Stimulated activated CD8-positive, alpha-beta memory T cell treated with anti-CD3 and anti-CD28 coated beads, Interleukin-7, amount 100 ng/mL, for 48 hours (primary cell): ENCODE results near the gene RCVRN.

Source experiments
- DNase-seq, 2 donors: peaks; one replicate each; pipeline ENCODE4 v3.0.0-alpha.2; 2020; ENCODE audit warnings: low read depth in 1 of 2; ENCODE audit errors: extremely low read depth in 1 of 2

Gene RCVRN

DNA sequence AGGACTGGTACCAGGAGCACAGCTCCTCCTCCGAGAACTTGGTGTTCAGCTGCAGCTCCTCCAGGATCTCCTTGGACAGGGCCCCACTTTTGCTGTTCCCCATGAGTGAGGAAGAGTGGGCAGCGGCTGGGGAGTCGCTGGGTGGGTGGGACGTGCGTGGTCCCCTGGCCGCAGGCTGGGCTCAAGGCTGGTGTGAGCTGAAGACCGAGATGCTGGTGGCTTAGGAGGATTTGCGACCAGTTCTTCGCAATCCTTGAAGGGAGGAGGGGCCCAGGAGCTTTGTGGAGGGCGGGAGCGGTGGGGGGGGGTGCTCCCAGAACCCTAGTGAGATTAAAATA, at the start of gene RCVRN:
TSS of gene RCVRN (minus strand) at position 194 of the 338 bp plus-strand sequence. CDS start at position 103, 91 bp downstream.
- no peak for DNase-seq

- no peak for DNase-seq
These were observed 48.4 kb upstream of the RCVRN start for GRCh38 chr17:9953492-9953891.

GRCh38 chr17:9951803-9952202, 46.7 kb upstream of the RCVRN start:
- DNase-seq = no peak

DNA sequence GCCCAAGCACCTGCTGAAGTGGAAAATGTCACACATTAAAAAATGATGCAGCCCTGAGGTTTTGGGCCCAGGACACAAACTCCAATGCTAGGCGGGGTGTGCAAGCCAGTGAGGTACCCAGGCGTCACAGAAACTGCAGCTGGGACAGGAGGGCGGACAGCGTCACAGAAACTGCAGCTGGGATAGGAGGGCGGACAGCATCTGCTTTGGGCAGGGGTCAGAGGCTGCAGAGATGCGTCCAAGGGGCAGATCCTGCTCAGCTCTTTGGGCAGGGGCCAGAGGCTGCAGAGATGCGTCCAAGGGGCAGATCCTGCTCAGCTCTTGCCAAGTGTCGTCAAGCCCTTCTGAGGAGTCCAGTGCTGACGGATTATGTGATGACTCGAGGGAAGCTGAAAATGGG, 43.9 kb upstream of the RCVRN start:
- DNase-seq = no peak

DNA sequence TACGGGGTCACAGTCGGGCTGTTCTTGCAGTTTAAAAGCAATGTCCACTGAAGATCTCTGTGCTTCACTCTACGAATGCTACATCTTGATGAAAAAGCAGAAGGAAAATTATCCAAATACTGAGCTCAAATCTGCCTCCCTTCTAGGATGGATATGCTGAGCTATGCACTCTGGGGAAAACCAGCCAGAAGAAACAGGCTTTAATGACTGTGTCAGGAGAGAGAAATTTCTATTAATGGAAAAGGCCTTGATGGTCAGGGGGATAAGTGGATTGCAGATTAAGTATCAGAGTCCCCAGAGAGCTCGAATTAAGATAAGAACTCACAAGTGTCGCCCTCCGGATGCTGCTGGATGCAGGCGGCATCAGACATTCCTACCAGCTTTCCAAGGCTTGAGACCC, 39.6 kb upstream of the RCVRN start:
- no peak for DNase-seq

- DNase-seq = no peak
These were observed 38.3 kb upstream of the RCVRN start for GRCh38 chr17:9943343-9943742.

- no peak for DNase-seq
These were observed 37.8 kb upstream of the RCVRN start for GRCh38 chr17:9942885-9943284.

DNA sequence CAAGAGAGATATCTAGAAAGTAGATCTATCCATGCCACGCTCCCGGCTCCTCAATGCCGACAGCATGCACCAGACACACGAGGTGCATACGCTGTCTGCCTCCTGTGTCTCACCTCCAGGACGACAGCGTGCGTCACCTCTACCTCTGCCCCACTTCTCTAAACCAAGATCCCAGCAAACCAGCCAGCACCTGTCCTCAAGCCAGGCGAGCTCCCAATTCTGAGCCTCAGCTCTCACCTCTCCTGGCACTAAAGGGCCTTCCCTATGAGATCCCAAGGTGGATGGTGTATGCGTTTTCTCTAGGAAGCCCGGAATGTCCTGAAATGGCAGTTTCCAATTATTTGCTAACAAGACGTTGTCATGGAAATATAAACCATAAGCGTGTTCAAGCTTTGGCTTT, 36.2 kb upstream of the RCVRN start:
- DNase-seq = no peak

- no peak for DNase-seq
These were observed 35.8 kb upstream of the RCVRN start for GRCh38 chr17:9940841-9941240.

GRCh38 chr17:9938764-9939163, 33.7 kb upstream of the RCVRN start:
- no peak for DNase-seq

GRCh38 chr17:9937901-9938300, 32.8 kb upstream of the RCVRN start:
- no peak for DNase-seq

GRCh38 chr17:9937241-9937761, 32.2 kb upstream of the RCVRN start:
- no peak for DNase-seq

DNA sequence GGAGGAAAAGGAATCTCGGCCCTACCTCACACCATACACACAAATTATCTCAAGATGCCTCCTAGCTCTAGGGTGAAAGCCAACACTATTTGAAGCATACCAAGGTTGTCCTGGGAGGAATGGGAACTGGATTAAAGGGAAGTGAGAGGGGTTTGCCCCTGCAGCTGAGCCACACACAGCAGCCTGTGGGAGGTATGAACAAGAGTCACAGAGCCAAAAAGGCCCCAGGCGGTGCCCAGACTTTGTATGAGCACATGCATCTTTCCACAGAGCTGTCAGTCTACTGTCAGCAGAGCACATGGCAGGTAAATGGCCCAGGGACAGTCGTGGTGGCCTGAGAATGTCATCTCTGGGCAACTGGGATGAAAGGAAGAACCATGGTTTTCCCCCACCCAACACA, 31.0 kb upstream of the RCVRN start:
- DNase-seq = no peak

- no peak for DNase-seq
These were observed 30.3 kb upstream of the RCVRN start for GRCh38 chr17:9935408-9935807.

DNA sequence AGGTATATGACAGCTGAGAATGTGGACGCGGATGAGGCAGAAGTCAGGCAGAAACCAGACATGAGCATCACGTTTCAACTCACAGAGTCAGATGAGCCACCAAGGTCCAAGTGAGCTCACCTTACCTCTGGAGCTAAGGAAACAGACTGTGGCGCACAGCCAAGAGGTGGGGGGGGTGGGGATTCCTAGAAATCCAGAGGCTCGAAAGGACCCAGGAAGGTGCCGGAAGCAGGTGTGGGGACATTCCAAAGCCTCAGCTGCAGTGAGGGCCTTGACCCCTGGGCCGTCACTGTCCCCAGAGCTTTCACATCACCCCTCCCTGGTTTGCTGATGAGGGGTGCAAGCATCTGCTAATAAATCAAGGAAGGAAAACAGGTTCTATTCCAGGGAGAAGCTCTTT, 29.3 kb upstream of the RCVRN start:
- no peak for DNase-seq

GRCh38 chr17:9932491-9932890, 27.4 kb upstream of the RCVRN start:
- no peak for DNase-seq

GRCh38 chr17:9931144-9931741, 26.2 kb upstream of the RCVRN start:
- no peak for DNase-seq

DNA sequence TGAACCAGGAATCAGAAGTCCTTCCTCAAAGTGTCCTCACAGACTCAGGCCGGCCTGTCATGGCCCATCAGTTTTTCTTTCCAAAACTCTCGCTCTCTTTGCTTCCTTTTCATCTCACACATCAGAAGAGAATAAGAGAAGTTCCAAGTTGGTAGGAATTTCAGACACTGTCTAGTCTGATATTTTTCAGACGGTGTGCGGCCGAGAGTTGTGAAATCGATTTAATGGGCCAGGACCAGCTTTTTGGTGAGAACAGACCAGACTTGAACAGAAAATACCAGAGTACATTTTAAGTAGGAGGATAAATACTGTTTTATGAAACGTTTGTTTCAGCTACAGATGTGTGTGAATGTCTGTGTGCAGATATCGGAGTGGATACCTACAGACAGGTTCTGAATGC, 24.8 kb upstream of the RCVRN start:
- no peak for DNase-seq

DNA sequence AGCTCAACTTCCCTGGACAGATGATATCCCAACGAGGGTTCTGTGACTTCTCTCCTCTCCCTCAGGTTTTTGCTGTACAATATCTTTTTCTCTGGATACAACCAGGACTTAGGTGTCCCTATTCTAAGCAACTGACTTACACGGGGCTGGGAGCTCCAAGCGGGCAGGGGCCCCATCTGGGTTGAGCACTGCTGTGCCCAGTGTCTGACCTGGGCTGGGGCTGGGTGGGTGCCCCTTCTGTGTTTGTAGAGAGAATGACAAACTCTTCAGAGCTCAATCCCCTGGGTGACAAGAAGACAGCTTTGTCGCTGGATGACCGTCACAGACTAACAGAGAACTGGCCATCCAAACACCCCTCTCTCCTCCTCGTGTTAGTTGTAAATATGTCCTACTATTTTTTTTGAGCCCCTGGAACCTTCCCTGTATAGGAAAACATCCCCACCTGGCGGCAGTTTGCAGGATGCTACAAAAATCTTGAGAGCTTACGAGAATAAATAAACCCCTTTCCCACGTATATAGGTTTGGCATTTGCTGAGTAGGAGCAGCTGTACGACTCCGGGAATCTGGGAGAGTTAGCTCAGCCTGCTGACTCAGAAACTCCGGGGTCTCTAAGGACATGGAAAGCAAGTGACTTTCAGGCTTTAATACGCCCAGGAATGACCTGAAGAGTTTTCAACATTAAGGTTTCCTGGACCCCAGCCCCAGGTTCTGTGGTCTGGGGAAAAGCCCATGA, 23.7 kb upstream of the RCVRN start:
- no peak for DNase-seq

DNA sequence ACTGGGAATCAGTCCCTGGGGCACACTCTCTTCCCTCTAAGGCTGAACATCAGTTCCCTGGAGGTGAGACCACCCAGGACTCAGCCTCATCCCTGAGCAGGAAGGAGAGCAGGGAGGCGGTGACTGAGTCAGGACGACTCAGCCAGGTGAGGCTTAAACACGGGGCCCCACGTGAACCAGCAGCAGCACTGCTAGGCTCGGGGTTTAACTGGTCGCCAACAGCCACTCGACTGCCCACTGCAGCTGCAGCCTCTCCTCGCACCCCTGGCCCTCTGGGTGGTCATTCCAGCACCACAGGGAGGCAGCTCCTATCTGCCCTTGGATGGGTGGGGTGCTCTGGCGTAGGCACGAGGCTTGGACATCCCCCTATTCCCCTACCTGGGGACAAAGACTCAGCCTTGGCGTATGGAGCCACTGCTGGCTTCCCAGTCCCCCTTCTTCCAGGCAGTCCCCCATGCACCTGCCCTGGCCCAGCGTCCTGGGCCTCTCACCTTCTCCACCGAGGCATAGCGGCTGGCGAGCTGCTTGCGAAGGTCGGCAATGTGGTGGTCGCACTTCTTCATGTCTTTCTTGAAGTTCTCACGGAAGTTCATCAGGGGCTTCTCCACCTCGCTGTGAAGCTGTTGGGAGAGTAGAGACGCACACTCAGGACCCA, 21.2 kb upstream of the RCVRN start:
- DNase-seq = no peak

DNA sequence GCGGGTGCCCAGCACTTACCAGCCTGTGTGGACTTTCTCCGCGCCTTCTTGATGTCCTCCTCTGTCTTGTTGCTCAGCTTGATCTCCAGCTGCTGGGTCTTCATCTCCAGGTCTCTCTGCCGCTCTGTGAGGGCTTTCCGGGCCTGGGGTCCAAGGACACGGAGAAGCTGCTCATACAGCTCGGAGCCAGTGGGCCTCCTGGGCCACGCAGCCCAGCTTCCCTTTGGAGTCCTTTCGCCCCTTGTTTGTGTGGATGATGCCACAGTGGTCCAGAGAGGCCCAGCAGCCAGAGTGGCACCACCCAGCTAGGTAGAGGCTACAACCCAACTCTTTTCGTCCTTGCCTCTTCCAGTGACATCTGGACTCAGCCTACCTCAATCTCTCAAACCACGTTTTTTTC, 20.4 kb upstream of the RCVRN start:
- no peak for DNase-seq

DNA sequence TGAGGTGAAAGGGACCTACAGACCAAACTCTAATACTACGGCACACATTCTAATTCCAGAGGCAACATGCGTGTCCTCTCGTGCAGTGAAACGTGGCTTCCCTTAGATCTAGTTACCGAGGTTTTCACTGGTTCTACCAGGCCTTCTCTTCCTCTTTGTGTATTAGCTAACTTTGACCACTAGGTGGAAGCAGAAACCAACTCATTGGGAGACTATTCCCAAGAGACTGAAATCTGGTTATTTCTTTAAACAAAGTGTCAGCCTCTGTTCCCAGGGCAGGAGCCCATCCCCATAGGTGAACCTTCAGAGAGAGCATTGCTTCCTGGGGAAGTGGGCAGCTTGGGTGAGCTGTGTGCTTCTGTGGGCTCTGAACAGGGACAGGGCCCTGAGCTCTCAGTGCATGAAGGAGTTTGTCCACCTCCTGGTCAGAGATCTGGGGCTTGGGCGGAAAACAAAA, 19.7 kb upstream of the RCVRN start:
- DNase-seq = no peak
